Upper lobe of left lung (tissue), 6 donors: ENCODE results near the gene ANKRD26. TPM values are rescaled to one million over a fixed set of nuclear protein-coding genes. Genes with fewer than 3 reads are reported as not detected.

ENCODE experiments used
- ATAC-seq, 2 donors: fragments of 200-7000 bp; cut with Tn5 transposase; one replicate each; pipeline ENCODE4 v1.9.1; 2022; ENCODE audit warnings: mild to moderate bottlenecking in 2 of 2, moderate library complexity in 2 of 2; ENCODE audit not compliant: low FRiP score in 2 of 2
- DNase-seq, 2 donors: peaks; one replicate each; pipeline ENCODE4 v3.0.0-alpha.2; 2019 to 2020
- H3K27ac ChIP-seq, 4 donors: fragments of 200-600 bp; sonication (generic); one replicate each; pipeline ENCODE4 v1.5.1; 2016 to 2019
- H3K27me3 ChIP-seq, 4 donors: fragments of 200-600 bp; sonication (generic); one replicate each; pipeline ENCODE4 v1.5.1; 2017 to 2019
- H3K36me3 ChIP-seq, 4 donors: fragments of 200-600 bp; sonication (generic); one replicate each; pipeline ENCODE4 v1.5.1; 2016 to 2019
- H3K4me1 ChIP-seq, 4 donors: fragments of 200-600 bp; sonication (generic); one replicate each; pipeline ENCODE4 v1.5.1; 2018 to 2019
- H3K4me3 ChIP-seq, 4 donors: fragments of 200-600 bp; sonication (generic); one replicate each; pipeline ENCODE4 v1.5.1; 2017 to 2019; ENCODE audit warnings: mild to moderate bottlenecking in 2 of 4, moderate library complexity in 1 of 4
- H3K9me3 ChIP-seq, 4 donors: fragments of 200-600 bp; sonication (generic); one replicate each; pipeline ENCODE4 v1.5.1; 2018 to 2019
- CTCF ChIP-seq, 6 experiments: fragments of 450-650 bp in 4 of 6; fragments of 200-600 bp in 2 of 6; sonication (generic) in 2 of 6; IDR thresholded peaks; one replicate each; pipeline ENCODE4 v1.5.1; 2016 to 2019; ENCODE audit warnings: antibody characterized with exemption in 6 of 6
- EP300 ChIP-seq, 4 donors: sonication (generic); formaldehyde crosslinking; IDR thresholded peaks; one replicate each; pipeline ENCODE4 v1.5.1; 2017; ENCODE audit warnings: antibody characterized with exemption in 4 of 4, control low read depth in 2 of 4
- POLR2A ChIP-seq, 4 donors: fragments of 450-650 bp; IDR thresholded peaks; one replicate each; pipeline ENCODE4 v1.5.1; 2016 to 2017; ENCODE audit warnings: antibody characterized with exemption in 4 of 4, mild to moderate bottlenecking in 2 of 4
- POLR2AphosphoS5 ChIP-seq, 2 donors: sonication (generic); formaldehyde crosslinking; IDR thresholded peaks; one replicate each; pipeline ENCODE4 v1.5.1; 2017; ENCODE audit warnings: antibody characterized with exemption in 2 of 2
- WGBS, 2 donors: methylation state at CpG; one replicate each; pipeline ENCODE4 v1.1.5; 2017 to 2018; 5-methylcytosine and 5-hydroxymethylcytosine counted together
- small RNA-seq, 4 donors: library from RNA; depleted of rRNA; stranded (forward); fragments of <200 nt; gene quantifications; one replicate each; pipeline ENCODE3, GENCODE V24; 2016
- total RNA-seq, 6 donors: library from RNA; depleted of rRNA in 4 of 6; stranded (reverse); fragments of >200 nt in 4 of 6; gene quantifications; one replicate each; pipeline versions ENCODE4 v1.1.0 to v1.2.1, GENCODE V29; 2016 to 2021
- donor health status: DM: no; HTN: no; CAD: no; lungs with moderate emphysema.
- donor health status: DM: no; HTN: yes; CAD: no; lungs with severe emphysema.

The ANKRD26 gene
- total RNA-seq, 6 donors from 2014 or later, result 4.9 to 45.1 (median 6.5) TPM

GRCh38 chr10:26960308-26960707, 140.0 kb downstream of the ANKRD26 start:
- DNase-seq (no peak), ATAC-seq (no peak)
- Histone ChIP-seq H3K4me3 (no peak overlapping the region), H3K27ac (no peak overlapping the region), H3K36me3 (no peaks in the 10 kb centered on the region), H3K27me3 (no peaks in the 10 kb centered on the region), H3K9me3 (no peaks in the 10 kb centered on the region), H3K4me1 (no peaks in the 10 kb centered on the region)
- 86 to 87% methylated on average over 4 to 7 of the region's 7 CpGs for WGBS, 2 donors
- TF ChIP-seq POLR2A (IDR thresholded peaks at IDR 0.05), result no peak
- TF ChIP-seq EP300 (IDR thresholded peaks at IDR 0.05), result no peak
- TF ChIP-seq CTCF (IDR thresholded peaks at IDR 0.05), result no peak
- TF ChIP-seq POLR2AphosphoS5 (IDR thresholded peaks at IDR 0.05), result no peak

GRCh38 chr10:26959841-26960240, 140.5 kb downstream of the ANKRD26 start:
- H3K4me1 ChIP-seq, result no peaks in the 10 kb centered on the region
- H3K27me3 ChIP-seq, result no peaks in the 10 kb centered on the region
- no peak for DNase-seq
- WGBS, 2 donors, result 87 to 90% methylated on average over 6 of the region's 6 CpGs
- no peak overlapping the region for H3K27ac ChIP-seq
- TF ChIP-seq POLR2AphosphoS5 (IDR thresholded peaks at IDR 0.05) (no peak), EP300 (IDR thresholded peaks at IDR 0.05) (no peak), CTCF (IDR thresholded peaks at IDR 0.05) (no peak), POLR2A (IDR thresholded peaks at IDR 0.05) (no peak)
- H3K9me3 ChIP-seq, result no peaks in the 10 kb centered on the region
- ATAC-seq, result no peak
- H3K36me3 ChIP-seq, result no peaks in the 10 kb centered on the region
- no peak overlapping the region for H3K4me3 ChIP-seq

Small RNA genes lying within 50 kb of the gene (small RNA-seq; reads per million reads assigned to genes)
- 0 reads per million in 4 donors for gene RNU6-490P

Other genes with a start within 250 kb of the ANKRD26 start
- 10 to 100 TPM; 23.5 to 57.6 (median 48.6) TPM for gene ABI1, start 239.5 kb downstream of the ANKRD26 start, total RNA-seq
- 10 to 100 TPM; 30.6 to 85.7 (median 64.2) TPM for gene YME1L1, start 53.9 kb upstream of the ANKRD26 start, total RNA-seq
- gene MASTL, start 54.9 kb upstream of the ANKRD26 start, total RNA-seq, result 10 to 100 TPM in 2 of 6 donors, 1 to 10 TPM in 4; 5.7 to 19.9 (median 7.5) TPM
- gene ACBD5, start 140.3 kb upstream of the ANKRD26 start, total RNA-seq, result 10 to 100 TPM; 13.3 to 34.2 (median 22.4) TPM